Astrocyte of the spinal cord (primary cell): ENCODE results near the gene RGL1.

ENCODE experiments used
- DNase-seq: peaks from one replicate; pipeline ENCODE4 v3.0.0; 2011; ENCODE audit warnings: low read depth, low spot score
- H3K4me3 ChIP-seq: 2 replicates; pipeline ENCODE4 v1.5.1; 2011; ENCODE audit warnings: low read depth, mild to moderate bottlenecking, low read length, moderate library complexity
- CTCF ChIP-seq: IDR thresholded peaks from 2 replicates; pipeline ENCODE4 v1.5.1; 2012; ENCODE audit warnings: low read depth, mild to moderate bottlenecking, low read length, inconsistent platforms
- in situ Hi-C: cut with HindIII; loops from 2 replicates; pipeline ENCODE4 v1.10.0; 2017; ENCODE audit warnings: low sequenced_read_pairs

The RGL1 gene

GRCh38 chr1:183942933-183943693, 138.2 kb downstream of the RGL1 start:
- in situ Hi-C loops = no loop called here
- H3K4me3 ChIP-seq = no peak overlapping the region
- DNase-seq = peak; percentile 99
- TF ChIP-seq CTCF = peak; percentile 34

- TF ChIP-seq CTCF = no peak
- in situ Hi-C loops = no loop called here
- DNase-seq = no peak
- no peak overlapping the region for H3K4me3 ChIP-seq
These were observed 140.8 kb downstream of the RGL1 start for GRCh38 chr1:183945428-183946319.

GRCh38 chr1:183946320-183946613, 141.3 kb downstream of the RGL1 start:
- no peak for TF ChIP-seq CTCF
- DNase-seq = no peak
- no peak overlapping the region for H3K4me3 ChIP-seq
- in situ Hi-C loops = no loop called here

DNA sequence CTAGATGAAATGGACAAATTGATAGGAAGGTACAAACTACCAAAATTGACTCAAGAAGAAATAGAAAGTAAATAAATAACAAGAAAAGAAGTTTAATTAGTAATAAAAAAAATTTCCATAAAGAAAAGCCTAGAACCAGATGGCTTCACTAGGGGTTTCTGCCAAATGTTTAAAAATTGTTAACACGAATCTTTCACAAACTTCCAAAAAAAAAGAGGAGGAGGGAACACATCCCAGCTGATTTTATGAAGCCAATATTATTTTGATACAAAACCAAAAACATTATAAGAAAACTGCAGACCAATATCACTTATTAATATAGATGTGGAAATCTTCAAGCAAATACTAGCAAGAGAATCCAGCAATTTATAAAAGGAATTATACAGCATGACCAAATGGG, 143.1 kb downstream of the RGL1 start:
- no peak for DNase-seq
- H3K4me3 ChIP-seq = no peak overlapping the region
- in situ Hi-C loops = no loop called here
- TF ChIP-seq CTCF = no peak

DNA sequence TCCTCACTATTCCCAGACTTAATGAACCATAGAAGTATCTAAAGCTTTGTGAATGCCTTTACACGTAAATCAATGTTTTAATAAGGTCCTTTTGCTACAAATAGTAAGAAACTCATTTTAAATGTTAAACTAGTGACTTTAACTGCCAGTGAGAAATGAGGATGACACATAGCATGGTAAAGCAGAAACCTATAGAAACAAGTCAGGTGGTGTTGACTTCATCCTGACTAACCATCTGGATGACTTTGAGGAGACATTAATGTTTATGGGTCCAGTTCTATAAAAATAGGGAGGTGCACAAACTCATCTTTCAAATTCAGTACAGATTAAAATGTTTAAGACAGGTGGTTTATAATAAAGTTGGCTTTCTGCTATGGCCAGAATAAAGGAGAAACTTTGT, 147.2 kb downstream of the RGL1 start:
- no peak for DNase-seq
- no peak for TF ChIP-seq CTCF
- in situ Hi-C loops = no loop called here
- no peak overlapping the region for H3K4me3 ChIP-seq

- DNase-seq = no peak
These were observed 148.1 kb downstream of the RGL1 start for GRCh38 chr1:183953031-183953430.

More at GRCh38 chr1:183953031-183953430, 148.1 kb downstream of the RGL1 start:
- no peak for TF ChIP-seq CTCF
- in situ Hi-C loops = no loop called here
- H3K4me3 ChIP-seq = no peak overlapping the region
